ENCODE data around the gene ANKLE1.
A peak's percentile ranks its signal among the peaks of the same experiment; 100 is the strongest.

The ANKLE1 gene

DNA sequence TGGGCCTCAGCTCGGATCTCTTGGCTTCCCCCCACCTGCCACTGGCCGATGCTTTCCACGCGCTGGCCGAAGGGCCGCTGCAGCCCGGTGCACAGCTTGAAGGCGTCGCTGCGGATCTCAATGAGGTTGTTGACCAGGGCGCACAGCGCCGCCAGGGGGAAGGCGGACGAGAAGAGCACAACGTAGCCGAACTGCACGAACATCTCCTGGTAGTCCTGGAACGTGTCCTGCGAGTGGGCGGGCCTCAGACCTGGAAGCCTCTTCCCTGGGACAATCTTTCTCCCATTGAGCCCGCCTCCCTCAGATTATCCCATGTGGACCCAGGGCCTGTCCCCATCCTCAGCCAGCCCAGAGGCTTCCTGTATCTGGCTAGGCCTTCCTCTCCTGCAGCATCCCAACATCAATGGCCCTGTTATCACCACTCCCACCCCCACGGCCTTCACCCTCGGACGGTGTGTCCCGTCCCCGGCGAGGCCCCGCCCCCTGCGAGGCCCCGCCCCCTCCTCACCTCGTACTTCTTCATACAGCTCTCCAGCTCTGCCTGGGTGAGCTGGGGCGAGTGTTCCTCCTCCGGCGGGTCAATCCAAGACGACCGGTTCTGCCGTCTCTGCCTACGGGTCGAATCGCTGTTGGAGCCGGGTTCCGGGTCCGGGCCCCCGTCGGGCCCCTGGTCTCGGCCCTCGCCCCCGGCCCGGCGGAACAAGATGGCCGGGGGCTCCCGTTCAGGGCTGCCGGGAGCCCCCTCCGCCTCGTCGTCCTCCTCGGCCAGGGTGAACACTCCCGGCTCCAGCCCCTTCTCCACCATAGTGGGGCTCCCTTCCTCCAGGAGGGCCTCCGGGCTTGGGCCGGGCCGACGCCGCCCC lies 46.2 kb downstream of the ANKLE1 start:
- H3K4me3 ChIP-seq (ENCODE audit: low read depth, low read length) = peak overlapping the region; percentile 44
- TF ChIP-seq, protein P1, sequence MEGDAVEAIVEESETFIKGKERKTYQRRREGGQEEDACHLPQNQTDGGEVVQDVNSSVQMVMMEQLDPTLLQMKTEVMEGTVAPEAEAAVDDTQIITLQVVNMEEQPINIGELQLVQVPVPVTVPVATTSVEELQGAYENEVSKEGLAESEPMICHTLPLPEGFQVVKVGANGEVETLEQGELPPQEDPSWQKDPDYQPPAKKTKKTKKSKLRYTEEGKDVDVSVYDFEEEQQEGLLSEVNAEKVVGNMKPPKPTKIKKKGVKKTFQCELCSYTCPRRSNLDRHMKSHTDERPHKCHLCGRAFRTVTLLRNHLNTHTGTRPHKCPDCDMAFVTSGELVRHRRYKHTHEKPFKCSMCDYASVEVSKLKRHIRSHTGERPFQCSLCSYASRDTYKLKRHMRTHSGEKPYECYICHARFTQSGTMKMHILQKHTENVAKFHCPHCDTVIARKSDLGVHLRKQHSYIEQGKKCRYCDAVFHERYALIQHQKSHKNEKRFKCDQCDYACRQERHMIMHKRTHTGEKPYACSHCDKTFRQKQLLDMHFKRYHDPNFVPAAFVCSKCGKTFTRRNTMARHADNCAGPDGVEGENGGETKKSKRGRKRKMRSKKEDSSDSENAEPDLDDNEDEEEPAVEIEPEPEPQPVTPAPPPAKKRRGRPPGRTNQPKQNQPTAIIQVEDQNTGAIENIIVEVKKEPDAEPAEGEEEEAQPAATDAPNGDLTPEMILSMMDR (conservative IDR thresholded peaks at IDR 0.05; ENCODE audit: low read depth, low read length) = peak; percentile 79
- DNase-seq (ENCODE audit: low read depth) = peak; percentile 89

DNA sequence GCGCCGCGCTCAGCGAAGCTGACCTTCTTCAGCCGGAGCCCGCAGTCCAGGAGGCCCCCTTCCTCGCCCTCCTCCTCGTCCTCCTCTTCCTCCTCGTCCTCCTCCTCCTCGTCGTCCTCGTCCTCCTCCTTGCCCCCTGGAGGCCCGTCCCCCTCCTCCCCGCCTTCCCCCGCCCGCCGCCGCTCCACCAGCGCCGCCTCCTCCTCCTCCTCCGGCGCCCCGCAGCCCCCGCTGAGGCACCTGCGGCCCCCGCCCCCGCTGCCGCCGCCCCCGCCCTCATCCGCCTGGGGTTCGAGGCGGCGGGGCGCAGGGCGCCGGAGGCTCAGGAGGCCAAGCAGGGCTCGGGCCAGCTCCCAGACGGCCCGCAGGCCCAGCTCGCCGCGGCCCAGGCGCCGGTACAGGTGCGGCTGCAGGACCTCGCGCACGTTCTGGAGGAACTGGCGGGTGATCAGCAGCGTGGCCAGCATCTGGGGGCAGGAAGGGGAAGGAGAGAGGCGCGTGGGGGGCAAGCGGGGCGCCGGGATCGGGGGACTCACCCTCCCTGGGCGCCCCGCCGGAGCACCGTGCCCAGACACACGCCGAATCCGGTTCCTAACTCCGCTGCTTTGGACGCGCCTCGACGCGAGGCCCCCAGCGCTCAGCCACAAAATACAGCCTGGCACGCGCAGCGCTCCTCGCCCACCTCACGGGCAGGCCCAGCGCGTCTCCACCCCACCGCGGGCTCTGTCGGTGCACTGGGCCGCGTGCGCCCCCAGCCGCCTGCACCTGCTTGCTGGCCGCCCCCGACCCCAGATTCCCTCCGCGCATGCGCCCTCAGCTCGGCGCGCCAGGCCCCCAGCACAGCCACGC lies 47.0 kb downstream of the ANKLE1 start:
- no peak for DNase-seq (ENCODE audit: low read depth)
- TF ChIP-seq, protein P1 (conservative IDR thresholded peaks at IDR 0.05; ENCODE audit: low read depth, low read length) = no peak
- peak overlapping the region; percentile 44 for H3K4me3 ChIP-seq (ENCODE audit: low read depth, low read length)

DNA sequence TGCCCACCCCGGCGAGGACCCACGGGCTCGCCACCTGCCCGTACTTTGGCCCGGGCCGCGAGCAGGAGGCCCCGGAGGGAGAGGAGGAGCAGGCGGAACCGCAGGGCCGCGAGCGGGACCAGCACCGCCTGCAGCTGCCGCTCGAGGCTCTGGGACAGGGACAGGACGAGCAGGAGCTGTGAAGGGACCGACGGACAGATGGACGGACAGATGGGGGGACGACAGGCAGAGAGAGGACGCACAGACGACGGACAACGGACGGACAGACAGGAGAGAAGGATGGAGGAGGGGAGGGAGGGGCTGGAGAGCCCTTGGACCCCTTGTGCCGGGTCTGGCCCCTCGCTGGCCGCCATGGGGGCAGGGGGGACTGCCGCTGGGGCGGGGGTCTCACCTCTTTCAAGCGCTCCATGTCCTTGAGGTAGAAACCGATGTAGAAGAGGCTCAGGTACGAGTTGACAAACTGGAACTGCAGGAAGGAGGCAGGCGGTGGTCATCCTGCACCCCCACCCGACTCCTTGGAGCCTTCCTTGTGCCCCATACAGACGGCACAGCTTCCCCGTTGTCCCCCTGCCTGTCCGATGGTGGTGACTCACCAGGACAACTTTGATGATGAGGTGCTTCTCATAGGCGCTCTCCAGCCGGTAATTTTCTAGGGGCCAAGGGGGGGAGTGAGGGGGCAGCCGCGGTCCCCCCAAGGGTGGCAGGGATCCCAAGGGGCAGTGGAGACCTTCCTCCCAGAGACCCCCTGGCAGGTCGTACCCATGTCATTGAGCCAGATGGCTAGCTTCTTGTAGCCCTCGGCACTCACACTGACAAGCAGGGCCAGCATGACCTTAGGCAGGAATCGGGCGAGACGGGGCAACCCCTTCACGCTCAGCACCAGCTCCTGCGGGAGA lies 47.9 kb downstream of the ANKLE1 start:
- DNase-seq (ENCODE audit: low read depth) = no peak
- TF ChIP-seq, protein P1 (conservative IDR thresholded peaks at IDR 0.05; ENCODE audit: low read depth, low read length) = no peak
- no peak overlapping the region for H3K4me3 ChIP-seq (ENCODE audit: low read depth, low read length)

DNA sequence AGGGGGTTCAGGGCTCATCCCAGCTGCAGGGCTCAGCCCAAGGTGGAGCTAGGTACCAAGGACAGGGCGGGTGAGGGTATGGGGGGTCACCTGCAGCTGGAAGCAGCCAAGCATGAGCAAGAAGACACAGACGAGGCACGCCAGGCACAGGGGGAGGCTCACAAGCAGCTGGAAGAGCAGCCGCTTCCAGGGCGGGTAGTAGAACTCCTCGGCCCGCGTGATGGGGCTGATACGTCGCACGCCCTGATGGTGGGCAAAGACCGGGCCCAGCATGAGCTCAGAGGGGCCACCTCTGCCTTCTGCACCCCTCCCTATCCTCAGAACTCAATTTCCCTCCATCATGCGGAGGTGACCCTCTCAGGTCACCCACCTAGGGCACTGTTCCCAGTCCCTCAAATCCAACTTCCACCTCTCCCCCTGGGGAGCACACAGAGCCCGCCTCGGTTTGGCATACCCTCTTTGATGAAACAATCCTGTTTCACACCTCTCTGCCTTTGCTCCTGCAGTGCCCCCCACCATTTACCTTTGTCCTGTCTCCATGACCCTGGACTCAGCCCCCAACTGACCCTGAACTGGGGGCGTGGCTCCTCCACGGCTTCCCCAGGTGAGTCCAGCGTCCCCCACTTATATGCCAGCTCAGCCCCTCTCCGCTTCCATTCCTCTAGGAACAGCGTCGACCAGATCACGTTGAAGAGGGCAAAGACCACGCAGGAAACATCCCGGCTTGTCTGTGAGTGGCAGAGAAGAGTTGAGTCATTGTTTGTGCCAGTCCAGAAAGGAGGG lies 48.8 kb downstream of the ANKLE1 start:
- DNase-seq (ENCODE audit: low read depth) = no peak
- H3K4me3 ChIP-seq (ENCODE audit: low read depth, low read length) = no peak overlapping the region
- TF ChIP-seq, protein P1 (conservative IDR thresholded peaks at IDR 0.05; ENCODE audit: low read depth, low read length) = no peak

DNA sequence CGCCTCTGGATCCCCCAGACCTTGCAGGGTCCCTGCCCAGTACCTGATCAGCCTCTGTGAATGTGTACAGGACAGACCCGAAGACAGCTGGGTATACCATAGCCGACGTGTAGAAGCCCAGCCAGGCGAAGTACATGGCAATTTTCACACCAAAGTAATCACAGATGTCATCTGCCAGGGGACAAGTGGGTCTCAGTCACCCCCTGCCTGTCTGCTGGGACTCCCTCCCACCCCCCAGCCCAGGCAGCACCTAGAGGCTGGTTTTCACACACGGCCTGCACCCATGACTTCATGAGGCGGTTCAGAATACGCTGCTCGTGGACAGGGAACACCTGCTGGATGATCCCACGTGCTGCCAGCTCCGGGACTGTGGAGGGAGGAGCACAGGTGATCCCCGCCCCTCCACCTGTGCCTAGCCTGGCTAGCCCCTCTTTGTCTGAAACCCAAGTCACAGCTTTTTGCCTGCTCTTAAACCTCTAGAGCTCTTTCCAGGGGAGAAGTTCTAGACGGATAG lies 49.4 kb downstream of the ANKLE1 start:
- H3K4me3 ChIP-seq (ENCODE audit: low read depth, low read length) = no peak overlapping the region
- TF ChIP-seq, protein P1 (conservative IDR thresholded peaks at IDR 0.05; ENCODE audit: low read depth, low read length) = no peak
- DNase-seq (ENCODE audit: low read depth) = no peak

DNA sequence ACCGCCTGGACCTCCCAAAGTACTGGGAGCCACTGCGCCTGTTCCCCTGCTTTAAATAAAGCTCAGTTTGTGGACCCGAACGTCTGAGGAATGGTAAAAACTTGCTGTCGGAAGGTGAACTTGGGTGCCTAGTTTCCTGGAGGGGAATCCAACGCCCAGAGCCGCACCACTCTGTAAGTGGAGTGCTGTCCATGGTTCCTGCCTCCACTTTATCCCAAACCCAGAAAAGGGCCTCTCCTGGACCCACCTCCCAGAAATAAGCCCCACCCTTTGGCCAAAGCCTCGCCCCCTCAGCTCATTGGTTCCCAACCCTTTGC lies 50.6 kb downstream of the ANKLE1 start:
- DNase-seq (ENCODE audit: low read depth) = no peak
- TF ChIP-seq, protein P1 (conservative IDR thresholded peaks at IDR 0.05; ENCODE audit: low read depth, low read length) = no peak
- no peak overlapping the region for H3K4me3 ChIP-seq (ENCODE audit: low read depth, low read length)
